ENCODE measurements around the gene CYP2B6. TPM values are rescaled to one million over a fixed set of nuclear protein-coding genes. Genes with fewer than 3 reads are reported as not detected.

Gene CYP2B6
- total and polyA plus RNA-seq, 2 donors (not counting 1 experiment from before 2014, with no cell fraction given), result not detected

- Mint-ChIP-seq H3K27ac (no peak overlapping the region), H3K27me3 (peaks cover 47% of the 10 kb centered on the region), H3K4me3 (no peak overlapping the region), H3K9me3 (ENCODE audit: insufficient read depth) (no peaks in the 10 kb centered on the region), H3K4me1 (no peaks in the 10 kb centered on the region)
- WGBS (ENCODE audit: insufficient coverage), result 100% methylated on average over 1 of the region's 2 CpGs
- Histone ChIP-seq H3K27ac (ENCODE audit: low read length in 2 of 2) (no peak overlapping the region), H3K4me3 (ENCODE audit: control extremely low read depth in 1 of 5, extremely low read depth in 1 of 5, insufficient read depth in 1 of 5, low read depth in 2 of 5, low read length in 4 of 5) (no peak overlapping the region), H3K27me3 (replicated peaks in 1 of 4; ENCODE audit: control extremely low read depth in 1 of 4, control insufficient read depth in 3 of 4, insufficient read depth in 4 of 4, low read length in 3 of 4) (peaks cover 0 to 15% (median 0%) of the 10 kb centered on the region in 4 experiments), H3K36me3 (replicated peaks in 1 of 2; ENCODE audit: control extremely low read depth in 1 of 2, control insufficient read depth in 1 of 2, extremely low read depth in 1 of 2, insufficient read depth in 2 of 2, low read length in 1 of 2) (no peaks in the 10 kb centered on the region), H3K4me1 (ENCODE audit: control insufficient read depth in 2 of 2, insufficient read depth in 2 of 2, low read length in 2 of 2) (no peaks in the 10 kb centered on the region), H3K4me2 (replicated peaks; ENCODE audit: low read depth, low read length, poor library complexity, severe bottlenecking) (no peak overlapping the region), H4K20me1 (ENCODE audit: control insufficient read depth, insufficient read depth, low read length, poor library complexity, severe bottlenecking) (no peaks in the 10 kb centered on the region), H3K79me2 (ENCODE audit: control insufficient read depth, insufficient read depth, low read length) (no peaks in the 10 kb centered on the region), H2AFZ (ENCODE audit: insufficient read depth, low read depth, low read length, poor library complexity, severe bottlenecking) (no peak overlapping the region), H3K9ac (ENCODE audit: low read length) (no peak overlapping the region), H3K9me3 (ENCODE audit: control extremely low read depth in 1 of 3, control insufficient read depth in 2 of 3, insufficient read depth in 1 of 3, low read length in 2 of 3) (peaks cover 0 to 3% (median 0%) of the 10 kb centered on the region in 3 donors)
- intact Hi-C loops (cut with micrococcal nuclease), result no loop called here
- no peak for DNase-seq
- ChIA-PET POLR2A (no interaction called here), CTCF (no interaction called here)
- ATAC-seq (ENCODE audit: low read depth), result no peak
- TF ChIP-seq CTCF (IDR thresholded peaks at IDR 0.05), result no peak
These were observed 32.1 kb downstream of the CYP2B6 start for GRCh38 chr19:41023193-41023592.

- ChIA-PET CTCF (no interaction called here), POLR2A (no interaction called here)
- Mint-ChIP-seq H3K4me1 (no peaks in the 10 kb centered on the region), H3K4me3 (no peak overlapping the region), H3K9me3 (ENCODE audit: insufficient read depth) (no peaks in the 10 kb centered on the region), H3K27ac (no peak overlapping the region), H3K27me3 (peaks cover 43% of the 10 kb centered on the region)
- intact Hi-C loops (cut with micrococcal nuclease), result no loop called here
- no peaks in the 10 kb centered on the region for H3K4me1 ChIP-seq (ENCODE audit: control insufficient read depth in 2 of 2, insufficient read depth in 2 of 2, low read length in 2 of 2)
- H3K27me3 ChIP-seq (replicated peaks in 1 of 4; ENCODE audit: control extremely low read depth in 1 of 4, control insufficient read depth in 3 of 4, insufficient read depth in 4 of 4, low read length in 3 of 4), result peaks cover 0 to 16% (median 0%) of the 10 kb centered on the region in 4 experiments
- no peak for TF ChIP-seq CTCF (IDR thresholded peaks at IDR 0.05)
- TF ChIP-seq EZH2 (IDR thresholded peaks at IDR 0.05; ENCODE audit: borderline replicate concordance, insufficient read depth, low read depth, low read length, poor library complexity, severe bottlenecking), result no peak
- peaks cover 0 to 3% (median 0%) of the 10 kb centered on the region in 3 donors for H3K9me3 ChIP-seq (ENCODE audit: control extremely low read depth in 1 of 3, control insufficient read depth in 2 of 3, insufficient read depth in 1 of 3, low read length in 2 of 3)
- no peaks in the 10 kb centered on the region for H4K20me1 ChIP-seq (ENCODE audit: control insufficient read depth, insufficient read depth, low read length, poor library complexity, severe bottlenecking)
- H2AFZ ChIP-seq (ENCODE audit: insufficient read depth, low read depth, low read length, poor library complexity, severe bottlenecking), result no peak overlapping the region
- no peak overlapping the region for H3K27ac ChIP-seq (ENCODE audit: low read length in 2 of 2)
- WGBS (ENCODE audit: insufficient coverage), result 88% methylated on average over 9 of the region's 9 CpGs
- no peaks in the 10 kb centered on the region for H3K79me2 ChIP-seq (ENCODE audit: control insufficient read depth, insufficient read depth, low read length)
- no peak overlapping the region for H3K4me2 ChIP-seq (replicated peaks; ENCODE audit: low read depth, low read length, poor library complexity, severe bottlenecking)
- no peaks in the 10 kb centered on the region for H3K36me3 ChIP-seq (replicated peaks in 1 of 2; ENCODE audit: control extremely low read depth in 1 of 2, control insufficient read depth in 1 of 2, extremely low read depth in 1 of 2, insufficient read depth in 2 of 2, low read length in 1 of 2)
- H3K4me3 ChIP-seq (ENCODE audit: control extremely low read depth in 1 of 5, extremely low read depth in 1 of 5, insufficient read depth in 1 of 5, low read depth in 2 of 5, low read length in 4 of 5), result no peak overlapping the region
- no peak for ATAC-seq (ENCODE audit: low read depth)
- H3K9ac ChIP-seq (ENCODE audit: low read length), result no peak overlapping the region
- no peak for DNase-seq
These were observed 34.3 kb downstream of the CYP2B6 start for GRCh38 chr19:41025411-41025810.

Data from B cell (primary cell).